ENCODE data around the gene HBG1.

- TF ChIP-seq POLR2A (IDR thresholded peaks at IDR 0.05) (no peak), POLR2AphosphoS5 (IDR thresholded peaks at IDR 0.05) (no peak)
These were observed 31.0 kb upstream of the HBG1 start for GRCh38 chr11:5280582-5281102.

All from suprapubic skin (tissue), 4 donors.